Measurements from ENCODE around the gene NYAP1.
"Not testable (repeated sequence)": the region's sequence is repeated elsewhere in the genome, so short reads cannot be mapped to it uniquely, and the experiment has no call there.

Gene NYAP1

GRCh38 chr7:100483722-100484672 lies at the start of gene NYAP1:
TSS of gene NYAP1 (plus strand) at chr7:100483927. CDS start at chr7:100485312, 1,385 bp downstream.
- peak; percentile 38 to 58 for DNase-seq

- no peak for DNase-seq
Observed at GRCh38 chr7:100434297-100435144, 49.2 kb upstream of the NYAP1 start.

GRCh38 chr7:100435401-100436304 lies 48.1 kb upstream of the NYAP1 start:
- no peak for DNase-seq

GRCh38 chr7:100437150-100438100 lies 46.3 kb upstream of the NYAP1 start:
- no peak for DNase-seq

GRCh38 chr7:100438172-100438571 lies 45.6 kb upstream of the NYAP1 start:
- DNase-seq, result no peak

- not testable (repeated sequence) for DNase-seq
Observed at GRCh38 chr7:100438731-100439130, 45.0 kb upstream of the NYAP1 start.

GRCh38 chr7:100439244-100439643 lies 44.5 kb upstream of the NYAP1 start:
- not testable (repeated sequence) for DNase-seq

- no peak for DNase-seq
Observed at GRCh38 chr7:100441641-100442535, 41.8 kb upstream of the NYAP1 start.

GRCh38 chr7:100443096-100443840 lies 40.5 kb upstream of the NYAP1 start:
- no peak for DNase-seq

GRCh38 chr7:100444311-100445278 lies 39.1 kb upstream of the NYAP1 start:
- DNase-seq, result no peak

- DNase-seq, result no peak
Observed at GRCh38 chr7:100446040-100446439, 37.7 kb upstream of the NYAP1 start.

GRCh38 chr7:100447363-100447762 lies 36.4 kb upstream of the NYAP1 start:
- DNase-seq, result not testable (repeated sequence)

GRCh38 chr7:100449190-100449795 lies 34.4 kb upstream of the NYAP1 start:
- no peak for DNase-seq

- no peak for DNase-seq
Observed at GRCh38 chr7:100452513-100452912, 31.2 kb upstream of the NYAP1 start.

- DNase-seq, result not testable (repeated sequence)
Observed at GRCh38 chr7:100453854-100454253, 29.9 kb upstream of the NYAP1 start.

GRCh38 chr7:100455206-100455605 lies 28.5 kb upstream of the NYAP1 start:
- DNase-seq, result no peak

GRCh38 chr7:100456562-100456961 lies 27.2 kb upstream of the NYAP1 start:
- no peak for DNase-seq

- DNase-seq, result no peak
Observed at GRCh38 chr7:100457033-100457432, 26.7 kb upstream of the NYAP1 start.

Data from hippocampal formation (tissue), 2 donors.